Omental fat pad (tissue), 4 donors: ENCODE measurements around the gene PARK7. TPM values are rescaled to one million over a fixed set of nuclear protein-coding genes. Genes with fewer than 3 reads are reported as not detected.
"Not testable (repeated sequence)": the region's sequence is repeated elsewhere in the genome, so short reads cannot be mapped to it uniquely, and the experiment has no call there.

ENCODE experiments used
- ATAC-seq: fragments of 150-250 bp; one replicate; pipeline ENCODE4 v1.9.1; 2016; ENCODE audit warnings: mild to moderate bottlenecking, moderate library complexity; ENCODE audit not compliant: low FRiP score
- DNase-seq: peaks from one replicate; pipeline ENCODE4 v3.0.0-alpha.2; 2019; ENCODE audit warnings: low spot score
- total RNA-seq, 4 donors: library from RNA; depleted of rRNA; stranded (reverse); fragments of >200 nt; gene quantifications; one replicate each; pipeline ENCODE4 v1.1.0, GENCODE V29; 2016
- TF ChIP-seq, protein P1 (sequence below), 3 donors: fragments of 450-650 bp; IDR thresholded peaks; one replicate each; pipeline ENCODE4 v1.5.1; 2016 to 2017; ENCODE audit warnings: antibody characterized with exemption in 3 of 3, mild to moderate bottlenecking in 3 of 3, moderate library complexity in 2 of 3

The PARK7 gene
- total RNA-seq, 4 donors from 2014 or later, result 151 to 260 (median 216) TPM

DNA sequence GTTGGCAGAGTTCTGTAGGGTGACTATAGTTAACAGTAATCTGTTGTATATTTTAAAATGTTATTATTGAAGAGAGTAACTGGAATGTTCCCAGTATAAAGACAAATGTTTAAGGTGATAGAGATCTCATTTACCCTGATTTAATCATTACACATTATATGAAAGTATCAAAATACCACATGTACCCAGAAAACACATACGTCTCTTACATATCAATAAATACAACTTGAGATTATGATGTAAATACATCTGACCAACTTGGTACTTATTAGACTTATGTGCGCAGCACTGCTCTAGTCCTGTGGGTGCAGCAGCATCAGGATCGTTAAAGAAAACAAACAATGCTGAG, 670 bp upstream of the PARK7 start:
- no peak for DNase-seq
- TF ChIP-seq, protein P1, sequence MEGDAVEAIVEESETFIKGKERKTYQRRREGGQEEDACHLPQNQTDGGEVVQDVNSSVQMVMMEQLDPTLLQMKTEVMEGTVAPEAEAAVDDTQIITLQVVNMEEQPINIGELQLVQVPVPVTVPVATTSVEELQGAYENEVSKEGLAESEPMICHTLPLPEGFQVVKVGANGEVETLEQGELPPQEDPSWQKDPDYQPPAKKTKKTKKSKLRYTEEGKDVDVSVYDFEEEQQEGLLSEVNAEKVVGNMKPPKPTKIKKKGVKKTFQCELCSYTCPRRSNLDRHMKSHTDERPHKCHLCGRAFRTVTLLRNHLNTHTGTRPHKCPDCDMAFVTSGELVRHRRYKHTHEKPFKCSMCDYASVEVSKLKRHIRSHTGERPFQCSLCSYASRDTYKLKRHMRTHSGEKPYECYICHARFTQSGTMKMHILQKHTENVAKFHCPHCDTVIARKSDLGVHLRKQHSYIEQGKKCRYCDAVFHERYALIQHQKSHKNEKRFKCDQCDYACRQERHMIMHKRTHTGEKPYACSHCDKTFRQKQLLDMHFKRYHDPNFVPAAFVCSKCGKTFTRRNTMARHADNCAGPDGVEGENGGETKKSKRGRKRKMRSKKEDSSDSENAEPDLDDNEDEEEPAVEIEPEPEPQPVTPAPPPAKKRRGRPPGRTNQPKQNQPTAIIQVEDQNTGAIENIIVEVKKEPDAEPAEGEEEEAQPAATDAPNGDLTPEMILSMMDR (IDR thresholded peaks at IDR 0.05), result no peak
- ATAC-seq, result peak; percentile 20

DNA sequence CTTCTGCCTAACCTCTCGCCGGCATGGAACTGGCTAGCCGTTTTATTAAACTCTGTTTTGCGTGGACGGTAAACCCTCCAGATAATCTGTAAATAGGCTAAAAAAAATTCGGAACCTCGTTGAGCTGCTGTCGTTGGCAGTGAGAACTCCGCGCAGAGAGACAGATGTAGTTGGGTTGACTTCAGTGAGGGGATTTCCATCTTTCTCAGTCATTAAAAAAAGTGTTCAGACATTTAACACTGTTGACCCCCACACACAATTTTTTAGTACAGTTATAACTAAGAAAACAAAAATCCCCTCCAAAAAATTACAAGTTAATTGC, 464 bp downstream of the PARK7 start:
- no peak for DNase-seq
- ATAC-seq, result peak; percentile 11
- TF ChIP-seq, protein P1 (IDR thresholded peaks at IDR 0.05), result no peak

DNA sequence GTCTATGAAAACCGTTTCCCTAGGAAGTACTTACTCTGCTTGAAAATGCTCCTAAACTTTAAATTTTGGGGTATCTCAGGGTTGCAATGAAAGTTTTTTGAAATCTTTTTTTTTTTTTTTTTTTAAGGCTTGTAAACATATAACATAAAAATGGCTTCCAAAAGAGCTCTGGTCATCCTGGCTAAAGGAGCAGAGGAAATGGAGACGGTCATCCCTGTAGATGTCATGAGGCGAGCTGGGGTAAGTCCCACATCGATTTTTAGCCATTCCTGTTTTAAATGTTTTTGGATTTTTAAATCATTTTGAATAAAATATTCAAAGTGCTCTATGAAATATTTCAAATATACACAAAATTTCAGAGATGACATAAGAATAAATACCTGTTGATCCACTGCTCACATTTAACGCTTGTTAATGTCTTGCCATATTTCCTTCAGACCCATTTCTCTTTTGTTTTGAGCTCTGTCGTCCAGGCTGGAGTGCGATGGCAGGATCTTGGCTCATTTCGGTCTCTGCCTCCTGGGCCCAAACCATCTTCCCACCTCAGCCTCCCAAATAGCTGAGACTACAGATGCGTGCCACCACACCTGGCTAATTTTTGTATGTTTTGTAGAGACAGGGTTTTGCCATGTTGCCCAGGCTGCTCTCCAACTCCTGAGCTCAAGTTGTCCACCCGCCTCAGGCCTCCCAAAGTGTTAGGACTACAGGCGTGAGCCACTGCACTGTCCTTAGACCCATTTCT, 1.3 kb downstream of the PARK7 start:
- ATAC-seq, result no peak
- TF ChIP-seq, protein P1 (IDR thresholded peaks at IDR 0.05), result no peak

DNA sequence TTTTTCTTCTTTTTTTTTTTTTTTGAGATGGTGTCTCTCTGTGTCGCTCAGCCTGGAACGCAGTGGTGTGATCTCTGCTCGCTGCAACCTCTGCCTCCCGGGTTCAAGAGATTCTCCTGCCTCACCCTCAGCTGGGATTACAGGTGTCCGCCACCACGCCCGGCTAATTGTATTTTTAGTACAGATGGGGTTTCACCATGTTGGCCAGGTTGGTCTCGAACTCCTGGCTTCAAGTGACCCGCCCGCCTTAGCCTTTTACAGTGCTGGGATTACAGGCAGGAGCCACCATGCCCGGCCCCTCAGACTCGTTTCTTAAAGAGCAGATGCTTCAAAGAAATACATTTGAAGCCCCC, 1.8 kb downstream of the PARK7 start:
- not testable (repeated sequence) for ATAC-seq, DNase-seq

More for the DNA sequence above, 1.3 kb downstream of the PARK7 start:
- no peak for DNase-seq

GRCh38 chr1:7963841-7964240, 2.3 kb downstream of the PARK7 start:
- not testable (repeated sequence) for DNase-seq, ATAC-seq

DNA sequence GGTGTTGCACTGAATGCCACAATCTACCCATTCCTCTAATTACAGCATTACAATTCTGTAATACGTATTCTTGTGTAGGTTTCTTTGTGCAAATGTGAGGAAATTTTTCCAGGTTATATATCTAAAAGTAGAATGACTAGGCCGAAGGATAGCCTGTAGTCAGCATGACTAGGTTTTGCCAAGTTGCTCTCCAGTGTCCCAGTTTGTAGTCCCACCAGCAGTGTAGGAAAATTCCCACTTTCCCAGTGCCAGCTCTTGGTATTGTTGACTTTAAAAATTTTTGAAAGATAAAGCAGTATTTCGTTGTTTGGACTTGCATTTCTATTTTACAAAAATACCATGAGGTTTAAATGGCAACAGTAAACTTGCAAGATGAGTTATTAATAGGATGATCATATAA, 3.0 kb downstream of the PARK7 start:
- TF ChIP-seq, protein P1 (IDR thresholded peaks at IDR 0.05), result no peak
- no peak for DNase-seq
- no peak for ATAC-seq

GRCh38 chr1:7967196-7967595, 5.7 kb downstream of the PARK7 start:
- TF ChIP-seq, protein P1 (IDR thresholded peaks at IDR 0.05), result no peak
- no peak for DNase-seq
- ATAC-seq, result no peak

DNA sequence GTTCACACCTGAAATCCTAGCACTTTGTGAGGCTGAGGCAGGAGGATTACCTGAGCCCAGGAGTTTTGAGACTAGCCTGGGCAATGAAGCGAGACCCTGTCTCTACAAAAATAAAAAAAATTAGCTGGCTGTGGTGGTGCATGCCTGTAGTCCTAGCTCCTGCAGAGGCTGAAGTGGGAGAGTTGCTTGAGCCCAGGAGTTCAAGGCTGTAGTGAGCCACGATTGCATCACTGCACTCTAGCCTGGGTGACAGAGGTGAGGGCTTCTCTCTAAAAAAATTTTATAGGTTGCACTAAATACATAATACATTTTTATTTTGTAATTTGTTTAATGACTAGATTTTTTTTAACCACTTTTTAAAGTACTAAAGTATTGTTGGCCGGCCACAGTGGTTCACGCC, 6.1 kb downstream of the PARK7 start:
- no peak for DNase-seq
- ATAC-seq, result no peak
- TF ChIP-seq, protein P1 (IDR thresholded peaks at IDR 0.05), result no peak
